Measurements from ENCODE around the gene SLCO3A1. TPM values are rescaled to one million over a fixed set of nuclear protein-coding genes. Genes with fewer than 3 reads are reported as not detected.

SLCO3A1 gene
- total and polyA plus RNA-seq, 2 of the 8 experiments (the other 6 are each of a cell fraction or from before 2014, with no cell fraction given), result 15.1 to 20.4 TPM

DNA sequence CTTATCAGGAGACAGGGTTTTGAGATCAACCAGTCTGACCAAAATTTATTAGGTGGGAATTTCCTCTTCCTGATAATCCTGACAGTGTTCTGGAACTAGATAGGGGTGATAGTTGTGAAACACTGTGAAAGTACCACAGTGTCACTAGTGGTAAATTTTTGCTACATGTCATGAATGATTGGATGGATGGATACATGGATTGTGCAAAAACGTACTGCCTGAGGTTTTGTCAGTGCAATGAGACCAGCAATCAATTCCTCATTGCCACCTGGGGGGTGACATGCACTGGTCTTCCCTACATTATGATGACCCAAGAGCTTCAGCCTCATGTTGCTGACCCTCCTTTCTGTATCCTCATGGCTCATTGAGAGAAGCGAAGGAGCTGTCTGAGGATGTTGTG, 123.5 kb downstream of the SLCO3A1 start:
- Histone ChIP-seq H3K23me2 (ENCODE audit: low read depth, low read length) (no peaks in the 10 kb centered on the region), H2BK5ac (ENCODE audit: low read depth, low read length) (no peak overlapping the region), H4K20me1 (replicated peaks in 1 of 2; ENCODE audit: control insufficient read depth in 1 of 2, insufficient read depth in 2 of 2, low read length in 2 of 2) (no peaks in the 10 kb centered on the region), H3K9ac (replicated peaks in 1 of 4; ENCODE audit: extremely low read depth in 1 of 4, low read depth in 3 of 4, low read length in 3 of 4) (no peak overlapping the region), H3K14ac (ENCODE audit: insufficient read length) (no peak overlapping the region), H3K18ac (ENCODE audit: extremely low read depth, low read length) (no peak overlapping the region), H3K56ac (replicated peaks; ENCODE audit: insufficient read length, low read depth, low read length) (no peak overlapping the region), H4K8ac (ENCODE audit: extremely low read depth, insufficient read depth, low read length) (no peak overlapping the region), H3K9me3 (ENCODE audit: insufficient read depth in 2 of 2, low read depth in 1 of 2, low read length in 1 of 2) (no peaks in the 10 kb centered on the region), H3K79me1 (ENCODE audit: low read depth, low read length) (peaks cover 5% of the 10 kb centered on the region), H3K4ac (replicated peaks; ENCODE audit: insufficient read length, low read depth, low read length) (no peak overlapping the region), H3K36me3 (ENCODE audit: control insufficient read depth in 2 of 4, insufficient read depth in 4 of 4, low read length in 3 of 4) (no peaks in the 10 kb centered on the region), H3K4me1 (replicated peaks in 1 of 4; ENCODE audit: control insufficient read depth in 3 of 4, insufficient read depth in 4 of 4, low read length in 3 of 4) (peaks cover 0 to 6% (median 0%) of the 10 kb centered on the region in 4 experiments; a peak in 3 of 7 replicates), H2BK15ac (ENCODE audit: low read length) (no peak overlapping the region), H3K4me3 (ENCODE audit: extremely low read depth in 1 of 4, insufficient read depth in 2 of 4, low read depth in 3 of 4, low read length in 4 of 4) (no peak overlapping the region), H3K27ac (ENCODE audit: low read depth, low read length) (no peak overlapping the region), H2AK5ac (ENCODE audit: low read depth, low read length) (no peak overlapping the region), H3K23ac (ENCODE audit: insufficient read length) (no peak overlapping the region), H2BK12ac (ENCODE audit: low read depth, low read length) (no peak overlapping the region), H3K4me2 (ENCODE audit: insufficient read depth in 1 of 2, low read depth in 2 of 2, low read length in 2 of 2) (no peak overlapping the region), H4K91ac (replicated peaks; ENCODE audit: insufficient read length, low read length) (no peak overlapping the region), H3K79me2 (ENCODE audit: control insufficient read depth in 1 of 2, insufficient read depth in 2 of 2, low read length in 2 of 2) (no peaks in the 10 kb centered on the region), H2AFZ (ENCODE audit: low read length) (no peak overlapping the region), H4K5ac (ENCODE audit: insufficient read length, low read depth, low read length) (no peak overlapping the region), H2BK120ac (replicated peaks; ENCODE audit: low read depth, low read length) (no peak overlapping the region), H3K27me3 (replicated peaks in 1 of 4; ENCODE audit: control insufficient read depth in 3 of 4, extremely low read depth in 1 of 4, insufficient read depth in 3 of 4, low read length in 3 of 4) (no peaks in the 10 kb centered on the region), H2BK20ac (ENCODE audit: low read length) (no peak overlapping the region)
- DNase-seq (ENCODE audit: low read depth in 1 of 2, low spot score in 2 of 2) (no peak), FAIRE-seq (no peak)
- WGBS, 2 experiments (ENCODE audit: extremely low coverage in 1 of 2, insufficient coverage in 1 of 2, insufficient read length in 1 of 2, insufficient replicate concordance in 2 of 2, low coverage in 1 of 2, low lambda C conversion rate in 2 of 2, missing lambda C conversion rate in 1 of 2), result 93% methylated on average over 2 of the region's 2 CpGs; no CpG with 5 or more reads in 1 of the 2 experiments
- ChIA-PET POLR2A (ENCODE audit: partially characterized antibody) (no interaction called here), CTCF (ENCODE audit: partially characterized antibody) (interaction anchor here (3.8 to 7.3 kb wide), 2 partner anchors 8 to 101 kb away, joined by 19 to 52 read pairs; no protein-coding TSS in a partner anchor)
- TF ChIP-seq POLR2AphosphoS5 (IDR thresholded peaks at IDR 0.05; ENCODE audit: low read depth, low read length) (no peak), CHD1 (IDR thresholded peaks at IDR 0.05; ENCODE audit: low read depth, low read length) (no peak), TBP (IDR thresholded peaks at IDR 0.05; ENCODE audit: low read depth, low read length) (no peak)
